GM12864 (cell line): Measurements from ENCODE around the gene ZNF630.
"Not testable (repeated sequence)": the region's sequence is repeated elsewhere in the genome, so short reads cannot be mapped to it uniquely, and the experiment has no call there.

Experiments
- DNase-seq: peaks from one replicate; pipeline ENCODE4 v3.0.0-alpha.2; 2011; ENCODE audit warnings: low read depth
- H3K4me3 ChIP-seq: 2 replicates; pipeline ENCODE4 v1.5.1; 2011; ENCODE audit warnings: mild to moderate bottlenecking, low read depth, low read length, control low read depth
- CTCF ChIP-seq: IDR thresholded peaks from 2 replicates; pipeline ENCODE4 v1.5.1; 2011; ENCODE audit warnings: low read depth, mild to moderate bottlenecking, moderate library complexity, low read length, control low read depth, inconsistent platforms; ENCODE audit errors: missing control alignments

The ZNF630 gene

DNA sequence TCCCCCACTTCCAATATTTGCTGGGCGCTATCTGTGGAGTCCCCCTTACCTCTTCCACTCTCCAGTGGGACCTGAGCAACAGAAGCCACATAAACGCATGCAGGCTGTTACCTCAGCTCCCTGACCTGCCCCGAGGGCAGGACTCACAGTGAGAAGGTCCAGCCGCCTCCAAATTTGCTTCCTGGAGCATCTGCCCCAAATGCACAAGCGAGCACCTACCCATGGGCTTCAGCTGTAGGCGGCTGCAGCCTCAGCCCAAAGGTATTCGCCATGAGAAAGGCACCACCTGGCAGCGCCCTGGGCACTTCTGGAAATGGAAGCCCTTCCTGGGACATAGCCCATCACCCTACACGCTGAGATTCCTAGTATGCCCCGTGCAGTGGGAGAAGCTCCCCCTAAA lies 41.2 kb downstream of the ZNF630 start:
- TF ChIP-seq CTCF, result no peak
- DNase-seq, result no peak
- no peak overlapping the region for H3K4me3 ChIP-seq

GRCh38 chrX:48028091-48028490 lies 43.3 kb downstream of the ZNF630 start:
- no peak for DNase-seq
- H3K4me3 ChIP-seq, result no peak overlapping the region
- TF ChIP-seq CTCF, result no peak

GRCh38 chrX:48027545-48027944 lies 43.9 kb downstream of the ZNF630 start:
- not testable (repeated sequence) for H3K4me3 ChIP-seq

DNA sequence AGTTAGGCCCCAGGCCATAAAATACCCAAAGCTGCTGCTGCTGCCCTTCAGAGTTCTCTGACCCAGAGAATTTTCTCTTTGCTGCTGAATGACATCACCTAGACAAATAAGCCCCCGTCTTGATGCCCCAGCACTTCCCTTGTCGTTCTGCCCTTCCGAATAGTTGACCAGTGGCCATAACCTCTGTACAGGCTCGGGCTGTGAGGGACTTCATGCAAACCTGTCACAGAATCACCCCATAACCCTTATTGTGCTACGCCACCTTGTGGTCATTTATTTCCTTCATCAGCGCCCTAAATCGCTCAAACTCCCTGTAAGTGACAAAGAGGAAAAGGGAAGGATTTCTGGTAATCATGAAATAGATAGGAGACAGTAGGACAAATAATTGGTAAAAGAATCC lies 45.9 kb downstream of the ZNF630 start:
- H3K4me3 ChIP-seq, result no peak overlapping the region
- TF ChIP-seq CTCF, result peak; percentile 42
- DNase-seq, result no peak

More at GRCh38 chrX:48027545-48027944, 43.9 kb downstream of the ZNF630 start:
- not testable (repeated sequence) for DNase-seq

GRCh38 chrX:48022738-48023137 lies 48.7 kb downstream of the ZNF630 start:
- no peak overlapping the region for H3K4me3 ChIP-seq
- TF ChIP-seq CTCF, result no peak
- DNase-seq, result no peak

GRCh38 chrX:48022100-48022499 lies 49.3 kb downstream of the ZNF630 start:
- no peak for TF ChIP-seq CTCF
- no peak for DNase-seq
- H3K4me3 ChIP-seq, result no peak overlapping the region

DNA sequence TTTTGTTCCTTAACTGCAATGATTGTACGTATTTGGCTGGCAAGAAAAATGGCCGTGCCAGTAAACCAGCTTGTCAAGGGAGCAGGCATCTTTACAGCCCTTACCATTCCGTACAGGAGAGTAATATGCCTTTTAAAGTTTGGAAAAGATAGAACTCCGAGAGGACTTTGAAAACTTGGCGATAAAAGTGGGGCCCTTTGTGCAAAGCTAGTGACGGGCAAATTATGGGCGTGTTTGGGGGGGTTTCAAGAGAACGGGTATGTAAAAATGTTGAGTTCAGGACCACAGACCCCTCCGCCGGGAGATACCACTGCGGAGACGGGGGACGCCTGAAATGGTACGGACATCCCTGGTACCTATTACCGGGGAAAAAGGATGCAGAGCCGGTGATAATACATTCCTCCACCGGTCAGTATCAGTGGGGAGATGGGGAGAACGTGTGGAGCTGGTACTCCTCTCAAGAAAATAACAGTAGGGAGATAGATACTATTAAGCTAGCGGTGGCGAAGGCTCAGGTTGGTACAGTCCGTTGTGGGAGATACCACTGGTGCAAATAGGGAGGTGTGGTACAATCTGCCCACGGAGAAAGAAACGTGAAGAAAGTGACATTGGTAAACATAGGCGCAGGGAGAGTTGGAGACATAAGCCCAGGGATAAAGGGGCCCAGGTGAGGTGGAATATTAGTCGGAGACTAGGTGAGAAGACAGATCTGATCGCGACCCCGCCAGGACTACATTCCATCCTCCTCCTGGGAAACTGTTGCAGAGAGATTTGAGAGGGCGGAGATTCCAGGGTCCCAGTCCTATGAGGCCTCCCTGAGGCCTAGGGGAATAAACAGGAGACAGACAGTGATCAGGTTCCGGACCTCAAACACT lies 50.2 kb downstream of the ZNF630 start:
- TF ChIP-seq CTCF, result no peak
- DNase-seq, result peak; percentile 76
- peak overlapping the region; percentile 65 for H3K4me3 ChIP-seq

- H3K4me3 ChIP-seq, result peak overlapping the region; percentile 5; the same call in 1 of the 2 replicates
- not testable (repeated sequence) for DNase-seq
These were observed 51.0 kb downstream of the ZNF630 start for GRCh38 chrX:48020472-48020871.

DNA sequence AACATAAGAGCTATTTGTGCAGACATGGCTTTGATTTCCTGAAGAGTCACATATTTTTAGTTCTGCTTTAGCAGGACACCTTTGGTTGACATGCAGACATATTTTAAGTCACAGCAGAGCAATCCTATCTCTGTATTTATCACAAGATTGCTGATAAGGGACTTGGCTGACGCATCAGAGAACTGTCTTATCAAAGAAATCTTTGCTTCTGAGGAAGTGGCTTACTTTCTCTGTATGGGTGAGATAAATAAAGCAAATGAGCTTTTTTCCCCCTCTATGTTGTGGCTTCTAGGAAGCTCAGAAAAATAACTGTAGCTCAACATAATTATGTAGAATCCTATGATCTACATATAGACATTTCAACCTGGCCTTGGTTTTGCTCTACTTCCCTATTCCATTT lies 51.5 kb downstream of the ZNF630 start:
- DNase-seq, result not testable (repeated sequence)

GRCh38 chrX:48016583-48017310 lies 54.7 kb downstream of the ZNF630 start:
- not testable (repeated sequence) for DNase-seq, H3K4me3 ChIP-seq

More for the DNA sequence above, 51.5 kb downstream of the ZNF630 start:
- H3K4me3 ChIP-seq, result not testable (repeated sequence)

- not testable (repeated sequence) for H3K4me3 ChIP-seq, DNase-seq
These were observed 61.9 kb downstream of the ZNF630 start for GRCh38 chrX:48009445-48009960.
